ACC112 (cell line): ENCODE measurements around the gene CEP112.
A peak's percentile ranks its signal among the peaks of the same experiment; 100 is the strongest.

ENCODE experiments used
- H2AFZ ChIP-seq: fragments of 200-600 bp; sonication (generic); one replicate; pipeline ENCODE4 v1.6.0; 2017; ENCODE audit warnings: antibody characterized with exemption, low read length; ENCODE audit not compliant: unreplicated experiment
- H3K27ac ChIP-seq: fragments of 200-600 bp; sonication (generic); 2 replicates; pipeline ENCODE4 v1.5.1; 2014; ENCODE audit warnings: low read depth, mild to moderate bottlenecking, antibody characterized with exemption, low read length, moderate library complexity
- H3K27me3 ChIP-seq: fragments of 200-600 bp; sonication (generic); 2 replicates; pipeline ENCODE4 v1.6.1; 2014; ENCODE audit warnings: mild to moderate bottlenecking, antibody characterized with exemption, low read length, moderate library complexity, mixed read lengths; ENCODE audit not compliant: insufficient read depth
- H3K36me3 ChIP-seq: fragments of 200-600 bp; sonication (generic); 2 replicates; pipeline ENCODE4 v1.6.1; 2016; ENCODE audit warnings: mild to moderate bottlenecking, antibody characterized with exemption, low read length, moderate library complexity, mixed read lengths; ENCODE audit not compliant: insufficient read depth
- H3K4me1 ChIP-seq: fragments of 200-600 bp; sonication (generic); one replicate; pipeline ENCODE4 v1.6.1; 2016; ENCODE audit warnings: low read length, mixed read lengths; ENCODE audit not compliant: insufficient read depth, unreplicated experiment, control insufficient read depth
- H3K4me3 ChIP-seq: fragments of 200-600 bp; sonication (generic); 2 replicates; pipeline ENCODE4 v1.5.1; 2014; ENCODE audit warnings: mild to moderate bottlenecking, low read depth, low read length
- H3K79me2 ChIP-seq: fragments of 200-600 bp; sonication (generic); one replicate; pipeline ENCODE4 v1.6.0; 2016; ENCODE audit warnings: low read length; ENCODE audit not compliant: control insufficient read depth, unreplicated experiment, insufficient read depth

Gene CEP112

DNA sequence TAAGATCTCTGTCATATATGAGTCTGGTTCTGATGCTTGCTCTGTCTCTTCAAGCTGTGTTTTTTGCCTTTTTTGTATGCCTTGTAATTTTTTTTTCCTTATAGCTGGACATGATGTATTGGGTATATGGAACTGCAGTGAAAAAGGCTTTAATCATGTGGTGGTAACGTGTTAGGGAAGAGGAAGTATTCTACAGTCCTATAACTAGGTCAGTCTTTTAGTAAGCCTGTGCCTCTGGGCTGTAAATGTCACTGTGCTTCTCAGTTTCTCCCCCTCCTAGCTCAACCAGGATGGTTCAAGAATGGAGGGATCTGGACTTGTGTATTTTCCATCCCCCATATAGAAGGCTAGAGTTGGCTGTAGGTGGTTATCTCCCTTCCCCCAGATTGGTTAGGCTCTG, 428.1 kb downstream of the CEP112 start:
- no peaks in the 10 kb centered on the region for H3K79me2 ChIP-seq
- H3K4me3 ChIP-seq, result no peak overlapping the region
- no peak overlapping the region for H2AFZ ChIP-seq
- H3K36me3 ChIP-seq, result no peaks in the 10 kb centered on the region
- no peaks in the 10 kb centered on the region for H3K4me1 ChIP-seq
- H3K27me3 ChIP-seq, result no peaks in the 10 kb centered on the region
- no peak overlapping the region for H3K27ac ChIP-seq

DNA sequence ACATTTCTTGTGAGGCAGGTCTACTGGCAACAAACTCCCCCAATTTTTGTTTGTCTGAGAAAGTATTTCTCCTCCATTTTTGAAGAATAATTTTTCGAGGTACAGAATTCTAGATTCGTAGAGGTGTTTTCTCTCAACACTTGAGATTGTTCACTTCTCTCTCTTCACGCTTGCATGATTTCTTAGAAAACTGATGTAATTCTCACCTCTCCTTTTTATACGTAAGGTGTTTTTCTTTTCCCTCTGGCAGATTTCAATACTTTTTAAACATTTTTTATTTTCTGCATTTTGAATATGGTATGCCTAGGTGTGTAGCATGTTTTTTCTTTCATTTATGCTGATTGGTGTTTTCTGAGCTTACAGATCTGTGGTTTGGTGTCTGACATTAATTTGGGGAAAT, 429.0 kb downstream of the CEP112 start:
- H3K4me1 ChIP-seq, result no peaks in the 10 kb centered on the region
- no peaks in the 10 kb centered on the region for H3K79me2 ChIP-seq
- no peak overlapping the region for H3K4me3 ChIP-seq
- no peaks in the 10 kb centered on the region for H3K36me3 ChIP-seq
- no peaks in the 10 kb centered on the region for H3K27me3 ChIP-seq
- no peak overlapping the region for H3K27ac ChIP-seq
- H2AFZ ChIP-seq, result no peak overlapping the region

DNA sequence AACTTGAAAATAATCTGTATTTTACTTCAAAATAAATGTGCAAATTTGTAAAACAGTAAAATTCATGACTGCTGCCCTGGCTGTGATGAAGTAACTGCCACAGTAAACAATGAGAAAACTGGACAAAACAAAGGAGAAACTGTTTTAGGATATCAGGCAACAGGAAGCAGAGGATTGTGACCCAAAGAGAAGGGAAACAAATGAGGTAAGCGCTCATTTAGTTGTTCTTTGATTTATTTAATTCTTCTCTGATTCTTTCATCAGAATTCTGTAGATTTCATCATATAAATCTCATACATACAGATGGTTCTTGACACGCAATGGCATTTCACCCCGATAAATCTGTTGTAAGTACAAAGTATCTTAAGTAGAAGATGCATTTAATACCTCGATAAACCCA, 432.4 kb downstream of the CEP112 start:
- Histone ChIP-seq H3K4me1 (peaks cover 3% of the 10 kb centered on the region), H3K4me3 (no peak overlapping the region), H3K36me3 (no peaks in the 10 kb centered on the region), H3K79me2 (no peaks in the 10 kb centered on the region), H3K27ac (no peak overlapping the region), H2AFZ (no peak overlapping the region), H3K27me3 (no peaks in the 10 kb centered on the region)

DNA sequence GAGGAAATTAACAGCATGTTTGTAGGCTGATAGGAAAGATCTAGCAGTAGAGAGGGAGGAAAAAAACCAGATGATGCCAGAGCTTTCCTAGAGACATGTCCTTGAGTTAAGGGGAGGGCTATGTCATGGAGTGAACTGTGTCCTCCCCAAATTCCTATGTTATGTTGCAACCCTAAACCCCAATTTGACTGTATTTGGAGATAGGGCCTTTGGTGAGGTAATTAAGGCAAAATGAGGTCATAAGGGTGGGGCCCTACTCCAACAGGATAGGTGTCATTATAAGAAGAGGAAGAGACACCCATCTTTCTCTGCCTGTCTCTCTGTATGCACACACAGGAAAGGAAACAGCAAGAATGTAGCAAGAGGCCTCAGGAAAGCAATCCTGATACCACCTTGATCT, 435.2 kb downstream of the CEP112 start:
- H3K36me3 ChIP-seq, result no peaks in the 10 kb centered on the region
- no peaks in the 10 kb centered on the region for H3K79me2 ChIP-seq
- no peak overlapping the region for H3K27ac ChIP-seq
- no peak overlapping the region for H3K4me3 ChIP-seq
- no peak overlapping the region for H2AFZ ChIP-seq
- H3K27me3 ChIP-seq, result no peaks in the 10 kb centered on the region
- peaks cover 17% of the 10 kb centered on the region for H3K4me1 ChIP-seq

DNA sequence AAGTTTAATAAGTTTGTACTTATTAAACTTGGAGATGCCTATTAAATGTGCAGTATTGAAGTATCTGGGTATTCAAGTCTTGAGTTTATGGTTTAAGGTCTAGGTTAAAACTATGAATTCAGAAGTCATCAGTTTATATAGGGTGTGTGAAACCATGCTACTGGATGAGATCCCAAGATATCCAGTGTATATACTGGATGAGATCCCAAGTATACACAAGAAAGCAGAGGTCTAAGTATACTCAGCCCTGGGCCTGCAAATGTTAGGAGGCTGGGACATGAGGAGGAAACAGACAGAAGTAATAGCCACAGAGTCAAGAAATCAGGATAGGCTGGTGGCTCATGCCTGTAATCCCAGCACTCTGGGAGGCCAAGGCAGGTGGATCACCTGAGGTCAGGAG, 436.1 kb downstream of the CEP112 start:
- Histone ChIP-seq H3K27me3 (no peaks in the 10 kb centered on the region), H3K79me2 (no peaks in the 10 kb centered on the region), H2AFZ (no peak overlapping the region), H3K36me3 (no peaks in the 10 kb centered on the region), H3K4me1 (peaks cover 23% of the 10 kb centered on the region), H3K4me3 (no peak overlapping the region), H3K27ac (no peak overlapping the region)

DNA sequence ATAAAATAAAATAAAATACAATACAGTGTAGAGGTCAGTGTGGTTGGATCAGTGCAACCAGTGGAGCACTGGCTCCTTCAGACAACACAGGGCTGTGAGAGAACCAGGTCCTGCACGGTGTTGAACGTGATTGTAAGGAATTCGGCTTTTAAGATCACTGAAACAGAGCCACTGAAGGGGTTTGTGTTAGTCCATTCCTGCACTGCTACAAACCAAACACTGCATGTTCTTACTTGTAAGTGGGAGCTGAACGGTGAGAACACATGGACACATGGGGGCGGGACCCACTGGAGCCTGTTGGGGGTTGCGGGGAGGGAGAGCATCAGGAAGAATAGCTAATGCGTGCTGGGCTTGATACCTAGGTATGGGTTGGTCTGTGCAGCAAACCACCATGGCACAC, 437.3 kb downstream of the CEP112 start:
- H3K4me1 ChIP-seq, result peaks cover 34% of the 10 kb centered on the region
- H3K36me3 ChIP-seq, result no peaks in the 10 kb centered on the region
- H2AFZ ChIP-seq, result no peak overlapping the region
- H3K27me3 ChIP-seq, result no peaks in the 10 kb centered on the region
- no peak overlapping the region for H3K4me3 ChIP-seq
- H3K27ac ChIP-seq, result no peak overlapping the region
- no peaks in the 10 kb centered on the region for H3K79me2 ChIP-seq

DNA sequence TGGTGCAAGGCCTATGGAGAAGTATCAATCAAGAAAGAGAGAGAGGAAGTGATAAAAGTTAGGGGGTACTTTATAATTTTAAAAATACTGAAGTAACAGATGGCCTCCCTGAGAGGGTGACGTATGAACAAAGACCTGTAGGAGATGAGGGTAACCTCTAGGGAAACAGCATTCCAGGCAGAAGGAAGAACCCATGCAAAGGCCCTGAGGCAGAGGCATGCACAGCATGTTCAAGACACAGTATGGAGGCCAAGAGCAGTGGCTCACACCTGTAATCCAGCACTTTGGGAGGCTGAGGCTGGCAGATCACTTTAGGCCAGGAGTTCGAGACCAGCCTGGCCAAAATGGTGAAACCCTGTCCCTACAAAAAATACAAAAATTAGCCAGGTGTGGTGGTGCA, 437.9 kb downstream of the CEP112 start:
- Histone ChIP-seq H3K36me3 (no peaks in the 10 kb centered on the region), H3K4me3 (no peak overlapping the region), H3K79me2 (no peaks in the 10 kb centered on the region), H3K4me1 (peaks cover 35% of the 10 kb centered on the region), H2AFZ (no peak overlapping the region), H3K27ac (no peak overlapping the region), H3K27me3 (no peaks in the 10 kb centered on the region)

DNA sequence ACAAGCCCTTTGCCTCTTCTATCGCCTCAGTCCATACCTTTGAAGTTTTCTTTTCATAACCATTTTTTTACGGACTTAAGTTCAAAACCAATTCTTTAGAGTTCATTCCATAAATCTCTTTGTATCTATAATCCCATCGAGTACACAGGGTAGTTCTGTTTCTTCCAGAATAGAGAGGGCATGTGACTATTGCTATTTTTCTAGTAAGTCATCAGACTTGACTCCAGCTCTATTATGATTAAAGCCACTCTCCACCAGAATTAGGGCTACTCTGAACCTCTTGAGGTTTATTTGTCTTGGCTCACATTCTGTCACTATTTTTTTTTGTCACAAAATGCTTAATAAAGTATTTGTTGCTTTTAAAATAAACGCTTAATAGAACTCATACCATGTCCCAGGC, 438.6 kb downstream of the CEP112 start:
- Histone ChIP-seq H3K27me3 (no peaks in the 10 kb centered on the region), H3K4me1 (peaks cover 35% of the 10 kb centered on the region), H3K79me2 (no peaks in the 10 kb centered on the region), H2AFZ (no peak overlapping the region), H3K4me3 (no peak overlapping the region), H3K36me3 (no peaks in the 10 kb centered on the region), H3K27ac (no peak overlapping the region)

DNA sequence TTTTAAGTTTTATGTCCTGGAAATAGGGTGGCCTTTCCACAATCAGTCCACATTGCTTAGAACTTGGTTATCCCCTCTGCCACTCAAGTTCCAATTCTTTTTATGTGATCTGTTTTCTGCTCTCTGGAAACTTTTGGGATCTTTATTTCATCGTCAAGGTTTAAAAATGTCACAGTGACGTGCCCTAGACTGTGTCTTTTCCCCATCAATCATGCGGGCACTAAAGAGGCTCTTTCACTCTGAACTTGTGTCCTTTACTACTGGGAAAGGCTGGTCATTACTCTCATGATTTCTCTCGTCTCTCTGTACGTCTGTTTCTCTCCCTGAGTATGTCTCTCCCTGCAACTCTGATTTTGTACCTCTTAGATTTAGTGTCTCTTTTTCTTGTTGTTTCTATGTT, 440.7 kb downstream of the CEP112 start:
- H3K27ac ChIP-seq, result no peak overlapping the region

DNA sequence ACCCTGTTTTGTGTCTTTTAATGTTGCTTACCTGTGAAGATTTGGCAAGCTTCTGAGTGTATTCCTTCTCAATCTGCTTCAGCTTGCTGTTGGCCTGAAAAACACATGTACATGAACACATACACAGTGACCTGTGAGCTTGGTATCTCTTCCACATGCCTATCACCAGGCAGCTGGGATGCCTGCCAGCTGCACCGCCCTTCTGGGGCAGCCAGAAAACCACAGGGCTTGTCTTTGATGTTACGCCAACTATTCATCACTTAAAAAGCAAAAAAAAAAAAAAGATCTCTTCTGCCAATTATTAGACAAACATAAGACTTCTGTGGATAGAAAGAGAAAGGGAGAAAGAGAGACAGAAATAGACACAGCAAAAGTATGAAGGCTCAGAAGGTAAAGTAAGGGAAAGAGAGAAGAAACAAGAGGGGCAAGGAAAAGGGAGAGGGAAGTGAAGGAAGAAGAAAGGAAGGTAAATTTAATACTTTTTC, 441.3 kb downstream of the CEP112 start:
- H3K27me3 ChIP-seq, result no peaks in the 10 kb centered on the region

More for the DNA sequence above, 440.7 kb downstream of the CEP112 start:
- no peaks in the 10 kb centered on the region for H3K27me3 ChIP-seq
- H3K79me2 ChIP-seq, result no peaks in the 10 kb centered on the region
- no peak overlapping the region for H3K4me3 ChIP-seq
- H3K36me3 ChIP-seq, result no peaks in the 10 kb centered on the region
- no peak overlapping the region for H2AFZ ChIP-seq
- peaks cover 32% of the 10 kb centered on the region for H3K4me1 ChIP-seq

DNA sequence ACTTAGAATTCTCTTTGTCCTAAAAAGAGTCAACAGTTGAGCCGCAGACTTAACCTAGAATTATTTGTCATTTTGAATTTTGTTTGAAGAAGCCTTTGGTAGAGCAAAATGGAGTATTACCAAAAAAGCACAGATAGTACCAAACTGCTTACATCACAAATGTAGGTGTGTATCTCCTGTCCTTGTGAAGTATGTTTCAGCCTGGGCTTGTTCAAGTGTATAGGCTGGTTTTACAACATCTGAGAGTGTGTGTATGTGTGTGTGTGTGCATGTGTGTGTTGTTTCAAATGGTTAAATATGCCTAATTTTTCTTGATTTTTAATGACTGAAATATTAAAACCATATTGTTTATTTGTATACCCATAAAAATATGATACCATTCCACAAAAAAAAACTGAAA, 441.8 kb downstream of the CEP112 start:
- Histone ChIP-seq H2AFZ (no peak overlapping the region), H3K4me3 (no peak overlapping the region), H3K27ac (peak overlapping the region; percentile 40)

More for the DNA sequence above, 441.3 kb downstream of the CEP112 start:
- H3K36me3 ChIP-seq, result no peaks in the 10 kb centered on the region
- H2AFZ ChIP-seq, result no peak overlapping the region
- peak overlapping the region; percentile 40 for H3K27ac ChIP-seq
- no peak overlapping the region for H3K4me3 ChIP-seq
- H3K4me1 ChIP-seq, result peaks cover 32% of the 10 kb centered on the region
- H3K79me2 ChIP-seq, result no peaks in the 10 kb centered on the region

More for the DNA sequence above, 441.8 kb downstream of the CEP112 start:
- Histone ChIP-seq H3K36me3 (no peaks in the 10 kb centered on the region), H3K79me2 (no peaks in the 10 kb centered on the region), H3K27me3 (no peaks in the 10 kb centered on the region), H3K4me1 (peaks cover 35% of the 10 kb centered on the region)
